HG03575 (cell line): ENCODE results near the gene TBXA2R.
"Not testable (repeated sequence)": the region's sequence is repeated elsewhere in the genome, so short reads cannot be mapped to it uniquely, and the experiment has no call there.

Experiments
- ATAC-seq: cut with Tn5 transposase; IDR thresholded peaks from one replicate; pipeline ENCODE4 v1.9.1; 2021; ENCODE audit not compliant: unreplicated experiment, insufficient number of reproducible peaks, low FRiP score; ENCODE audit errors: extremely low read depth

Gene TBXA2R

DNA sequence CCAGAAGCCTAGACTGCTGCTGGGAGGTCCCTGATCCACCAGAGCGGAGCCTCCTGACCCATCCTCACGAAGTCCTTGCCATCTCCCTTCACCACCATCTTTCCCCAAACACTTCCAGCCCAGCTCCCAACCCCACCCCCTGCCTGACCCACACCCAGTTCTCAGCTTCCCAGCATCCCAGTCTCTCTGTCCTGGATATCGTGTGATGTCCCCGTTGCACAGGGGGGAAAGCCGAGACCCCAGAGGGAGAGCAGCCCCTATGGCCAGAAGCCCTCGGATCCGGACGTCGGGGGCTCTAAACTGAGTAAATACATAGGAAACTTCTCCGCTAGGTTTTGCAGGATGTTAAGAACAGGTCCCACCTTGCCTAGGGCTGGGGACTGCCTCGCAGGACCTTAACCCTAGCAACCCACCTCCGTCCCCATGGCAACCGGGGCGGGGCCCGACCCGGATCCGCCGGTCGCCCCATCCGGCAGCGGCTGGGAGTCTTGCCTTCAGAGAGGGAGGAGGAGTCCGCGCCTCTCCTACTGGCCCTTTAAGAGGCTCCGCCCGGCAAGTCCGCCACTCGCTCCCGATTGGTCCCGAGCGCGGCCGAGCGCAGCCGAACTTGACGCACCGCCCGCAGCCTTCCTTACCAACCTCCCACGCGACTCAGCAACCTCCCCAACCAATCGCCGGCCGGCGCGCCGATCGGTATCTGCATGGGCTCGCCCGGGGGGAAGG is 34.4 kb downstream of the TBXA2R start:
- peak; percentile 77 for ATAC-seq

DNA sequence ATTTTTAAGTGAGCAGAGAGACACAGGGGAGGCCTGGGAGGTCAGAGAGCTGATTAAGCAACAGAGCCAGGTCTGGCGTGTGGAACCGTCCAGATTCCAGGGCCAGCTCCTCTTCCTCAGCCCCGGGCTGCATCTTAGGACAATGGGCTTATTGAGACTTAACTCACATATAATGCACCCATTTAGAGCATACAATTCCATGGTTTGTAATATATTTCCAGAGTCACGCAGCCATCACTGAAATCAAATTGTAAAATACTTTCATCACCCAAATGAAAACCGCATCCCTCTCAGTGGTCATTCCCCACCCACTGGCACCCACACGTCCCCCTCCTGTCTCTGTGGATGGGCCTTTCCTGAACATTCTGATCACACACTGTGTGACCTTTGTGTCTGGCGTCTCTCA is 36.1 kb downstream of the TBXA2R start:
- ATAC-seq, result no peak

DNA sequence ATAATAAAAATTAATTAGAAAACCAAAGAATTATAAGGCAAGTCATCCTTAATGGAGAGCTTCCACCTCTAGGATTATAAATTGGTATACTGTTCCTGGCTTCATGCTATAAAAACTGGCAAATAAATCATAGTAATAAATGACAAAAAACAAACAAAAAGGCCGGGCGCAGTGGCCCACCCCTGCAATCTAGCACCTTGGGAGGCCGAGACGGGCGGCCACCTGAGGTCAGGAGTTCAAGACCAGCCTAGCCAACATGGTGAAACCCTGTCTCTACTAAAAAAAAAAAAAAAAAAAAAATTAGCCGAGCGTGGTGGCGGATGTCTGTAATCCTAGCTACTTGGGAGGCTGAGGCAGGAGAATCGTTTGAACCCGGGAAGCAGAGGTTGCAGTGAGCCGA is 36.6 kb downstream of the TBXA2R start:
- not testable (repeated sequence) for ATAC-seq

DNA sequence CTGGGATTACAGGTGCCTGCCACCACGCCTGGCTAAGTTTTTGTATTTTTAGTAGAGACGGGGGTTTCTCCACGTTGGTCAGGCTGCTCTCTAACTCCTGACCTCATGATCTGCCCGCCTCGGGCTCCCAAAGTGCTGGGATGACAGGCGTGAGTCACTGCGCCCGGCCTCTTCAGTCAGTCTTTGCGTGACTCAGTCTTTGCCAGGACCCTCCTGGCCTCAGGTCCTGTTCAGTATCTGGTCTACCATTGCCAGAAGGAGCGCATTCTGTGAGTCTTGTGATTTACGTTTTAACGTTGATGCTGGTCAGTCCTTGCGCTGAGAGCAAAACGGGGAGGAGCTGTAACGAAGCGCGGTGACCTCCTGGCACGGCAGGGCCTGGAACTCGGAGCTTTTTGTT is 41.5 kb downstream of the TBXA2R start:
- ATAC-seq, result no peak

DNA sequence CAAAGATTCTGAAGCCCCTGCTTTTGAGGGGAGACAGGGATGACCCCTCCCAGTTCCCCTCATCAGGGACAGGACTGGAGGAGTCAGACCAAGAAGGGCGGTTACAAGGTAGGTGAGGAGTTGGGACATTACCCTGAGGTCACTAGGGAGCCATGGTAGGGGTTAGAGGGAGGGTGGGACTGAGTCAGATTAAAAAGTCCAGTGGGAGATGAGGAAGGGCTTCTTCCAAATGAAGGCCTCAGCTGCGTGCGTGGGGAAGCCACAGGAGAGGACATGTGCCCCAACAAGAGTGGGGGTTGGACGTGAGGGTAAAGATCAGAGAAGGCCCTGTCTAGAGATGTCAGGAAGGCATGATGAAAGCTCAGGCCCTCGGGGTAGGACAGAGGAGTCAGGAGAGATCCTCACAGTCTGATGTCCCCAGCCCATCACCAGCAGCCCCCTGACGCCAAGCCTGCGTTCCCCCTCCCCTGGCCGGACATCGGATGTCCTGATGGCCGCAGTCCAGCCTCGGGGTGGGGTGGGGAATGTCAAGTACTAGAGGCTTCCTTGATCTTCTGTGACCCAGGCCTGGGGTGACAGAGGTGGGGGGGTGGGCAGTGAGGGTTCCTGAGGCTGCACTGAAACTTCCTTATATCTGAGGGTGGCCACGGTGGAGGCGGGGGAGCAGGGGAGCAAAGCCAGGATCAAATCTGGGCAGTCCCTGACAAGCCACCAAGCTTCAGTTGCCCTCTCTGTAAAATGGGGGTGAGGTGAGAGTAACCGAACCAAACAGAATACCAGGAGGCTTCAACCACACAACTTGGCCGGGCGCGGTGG is 42.8 kb downstream of the TBXA2R start:
- no peak for ATAC-seq

DNA sequence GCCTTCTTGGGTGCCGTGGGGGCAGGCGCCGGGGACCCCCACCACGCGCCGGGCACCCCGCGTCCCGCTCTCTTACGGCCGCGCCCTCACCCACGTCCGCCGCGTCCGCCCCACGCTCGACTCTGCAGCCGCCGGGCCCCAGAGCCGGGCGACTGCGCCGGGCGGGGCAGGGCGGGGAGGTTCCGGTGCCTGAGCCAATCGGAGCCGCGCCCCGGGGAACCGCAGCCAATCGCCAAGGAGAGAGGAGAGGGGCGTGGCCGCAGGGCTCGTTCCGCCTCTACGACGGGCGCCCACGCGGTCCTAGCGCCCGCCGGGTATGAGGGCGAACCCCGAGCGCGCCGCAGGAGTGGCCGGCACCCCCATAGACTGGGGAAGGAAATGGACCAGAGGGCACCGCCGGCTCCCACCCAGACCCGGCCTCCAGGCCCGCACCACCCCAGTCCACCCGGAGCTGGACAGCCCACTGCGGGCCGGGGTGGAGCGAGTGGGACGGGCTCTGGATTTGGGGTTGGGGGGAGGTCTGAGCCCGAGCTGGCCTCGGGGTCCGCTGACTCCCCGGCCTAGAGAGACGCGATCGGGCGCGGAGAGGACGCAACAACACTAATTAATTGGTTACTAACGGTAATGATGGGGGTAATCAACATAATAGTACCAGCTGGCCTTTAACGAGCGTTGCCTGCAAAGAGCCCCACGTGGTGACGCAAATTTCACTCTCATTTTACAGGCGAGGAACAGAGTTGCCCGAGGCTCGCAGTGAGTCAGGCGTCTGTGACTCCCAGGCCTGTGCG is 49.0 kb downstream of the TBXA2R start, which contains the start of gene MFSD12:
Gene MFSD12, minus strand, starts transcription at position 126 of the 788 bp plus-strand sequence. CDS start 183 bp downstream, outside the sequence.
- peak; percentile 38 for ATAC-seq

DNA sequence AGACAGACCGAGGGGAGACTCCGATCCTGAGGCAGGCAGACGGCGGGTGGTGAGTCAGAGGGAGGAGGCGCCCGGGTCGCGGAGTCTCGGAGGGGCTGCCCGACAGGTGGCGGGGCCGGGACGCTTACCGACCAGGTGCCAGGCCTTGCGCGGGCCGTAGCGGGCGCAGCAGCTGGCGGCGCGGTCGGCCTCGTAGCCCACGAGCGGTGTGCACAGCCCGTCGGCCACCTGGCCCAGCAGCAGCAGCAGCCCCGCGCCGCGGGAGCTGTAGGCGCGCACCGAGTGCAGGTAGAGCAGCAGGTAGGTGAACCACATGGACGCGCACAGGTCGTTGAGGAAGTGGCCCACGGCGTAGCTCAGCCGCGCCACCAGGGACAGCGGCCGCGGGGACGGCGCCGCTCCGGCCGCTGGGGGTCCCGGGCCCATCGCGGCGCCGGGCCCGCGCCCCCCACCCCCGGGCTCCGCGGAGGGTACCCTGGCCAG is 49.7 kb downstream of the TBXA2R start:
- no peak for ATAC-seq

DNA sequence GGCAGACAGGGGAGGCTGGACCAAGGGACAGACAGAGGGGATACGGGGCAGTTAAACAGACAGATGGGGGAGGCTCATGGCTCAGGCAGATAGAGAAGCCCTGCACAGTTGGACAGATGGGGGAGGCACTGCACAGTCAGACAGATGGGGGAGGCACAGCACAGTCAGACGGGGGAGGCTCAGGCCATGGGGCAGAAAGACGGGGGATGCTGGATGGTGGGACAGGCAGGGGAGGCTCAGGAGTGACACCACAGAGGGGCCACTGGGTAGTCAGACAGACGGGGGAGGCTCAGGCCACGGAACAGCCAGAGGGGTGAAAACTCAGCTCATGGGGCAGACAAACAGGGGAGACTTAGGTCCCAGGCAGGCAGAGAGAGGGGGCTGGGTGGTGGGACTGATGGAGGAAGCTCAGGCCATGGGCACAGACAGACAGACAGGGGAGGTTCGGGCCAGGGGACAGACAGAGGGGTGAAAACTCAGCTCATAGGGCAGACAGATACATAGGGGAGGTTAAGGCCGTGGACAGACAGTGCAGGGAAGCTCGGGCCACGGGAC is 50.2 kb downstream of the TBXA2R start:
- no peak for ATAC-seq

DNA sequence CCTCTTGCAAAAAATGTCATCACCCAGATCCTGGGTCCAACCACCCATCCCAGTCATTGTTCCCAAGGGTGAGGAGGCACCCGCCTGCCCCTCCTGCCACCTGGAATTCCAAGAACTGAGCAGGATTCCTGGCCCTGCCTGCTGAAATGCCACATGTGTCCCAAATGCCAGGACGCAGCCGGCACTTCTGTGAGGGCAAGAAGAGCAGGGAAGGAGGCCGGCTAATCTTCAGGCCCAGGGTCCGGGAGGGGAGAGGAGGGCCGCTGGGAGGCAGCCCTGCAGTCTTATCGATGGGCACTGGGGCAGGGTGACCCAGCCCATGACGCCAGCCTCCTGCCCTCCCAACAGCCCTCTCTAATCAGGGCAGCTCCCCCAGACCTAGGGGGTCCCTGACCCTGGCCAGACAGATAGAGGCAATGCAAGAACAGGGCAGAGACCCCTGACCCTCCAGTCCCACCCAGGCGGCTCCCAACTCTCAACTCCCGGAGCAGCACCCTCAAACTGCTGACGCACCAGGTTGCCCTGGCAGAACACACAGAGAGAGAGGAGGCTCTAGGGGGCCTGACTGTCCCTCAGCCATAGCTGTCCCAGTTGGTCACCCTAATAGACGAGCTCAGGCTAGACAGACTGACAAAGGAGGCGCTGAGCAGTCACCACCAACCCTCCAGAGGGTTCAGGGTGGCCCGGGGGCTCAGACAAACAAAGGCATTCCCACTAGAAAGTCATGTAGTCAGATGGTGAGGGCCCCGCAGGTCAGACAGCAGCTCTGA is 50.8 kb downstream of the TBXA2R start:
- ATAC-seq, result no peak

DNA sequence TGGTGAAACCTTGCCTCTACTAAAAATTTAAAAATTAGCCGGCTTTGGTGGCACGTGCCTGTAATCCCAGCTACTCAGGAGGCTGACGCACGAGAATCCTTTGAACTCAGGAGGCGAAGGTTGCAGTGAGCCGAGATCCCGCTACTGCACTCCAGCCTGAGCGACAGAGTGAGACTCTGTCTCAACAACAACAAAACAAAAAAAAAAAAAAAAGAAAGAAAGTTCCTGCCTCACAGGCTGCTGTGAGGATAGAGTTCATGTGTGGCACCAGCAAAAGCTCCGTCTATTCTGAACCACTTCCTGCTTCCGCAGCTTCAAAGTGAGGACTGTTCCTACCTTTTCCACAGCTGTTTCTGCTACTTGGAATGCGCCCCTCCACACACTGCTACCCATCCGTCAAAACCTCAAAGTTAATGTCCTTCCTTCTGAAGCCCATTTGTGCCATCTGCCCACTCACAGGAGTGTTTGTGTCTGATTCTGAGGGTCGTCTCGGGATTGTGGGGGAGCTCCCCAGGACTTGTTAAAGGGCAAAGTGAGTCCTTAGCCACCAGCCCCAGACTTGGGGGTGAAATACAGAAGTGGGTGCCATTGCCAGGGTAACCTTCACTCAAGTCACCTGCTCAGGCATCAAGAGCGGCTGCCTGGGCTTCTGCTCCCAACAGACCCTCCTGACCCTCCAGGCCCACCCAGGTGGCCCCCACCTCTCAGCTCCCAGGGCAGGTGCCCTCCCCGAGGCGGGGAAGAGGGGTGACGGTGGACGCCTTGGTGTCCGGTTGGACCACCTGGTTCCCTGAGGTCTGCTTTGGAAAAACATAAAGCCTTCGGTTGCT is 52.2 kb downstream of the TBXA2R start:
- ATAC-seq, result no peak

DNA sequence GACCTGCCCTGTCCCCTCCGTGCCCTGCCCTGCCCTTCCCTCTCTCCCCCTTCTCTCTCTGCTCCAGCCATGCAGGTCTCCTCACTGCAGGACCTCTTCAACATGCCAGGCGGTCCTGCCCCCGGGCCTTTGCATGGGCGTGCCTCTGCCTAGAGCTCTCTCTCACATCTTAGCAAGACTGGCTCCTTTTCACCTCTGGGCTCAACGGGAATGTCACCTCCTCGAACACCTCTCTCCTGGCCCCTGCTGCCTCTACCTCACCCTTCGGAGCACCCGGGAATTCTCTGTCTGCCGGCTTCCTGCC is 54.9 kb downstream of the TBXA2R start:
- no peak for ATAC-seq

DNA sequence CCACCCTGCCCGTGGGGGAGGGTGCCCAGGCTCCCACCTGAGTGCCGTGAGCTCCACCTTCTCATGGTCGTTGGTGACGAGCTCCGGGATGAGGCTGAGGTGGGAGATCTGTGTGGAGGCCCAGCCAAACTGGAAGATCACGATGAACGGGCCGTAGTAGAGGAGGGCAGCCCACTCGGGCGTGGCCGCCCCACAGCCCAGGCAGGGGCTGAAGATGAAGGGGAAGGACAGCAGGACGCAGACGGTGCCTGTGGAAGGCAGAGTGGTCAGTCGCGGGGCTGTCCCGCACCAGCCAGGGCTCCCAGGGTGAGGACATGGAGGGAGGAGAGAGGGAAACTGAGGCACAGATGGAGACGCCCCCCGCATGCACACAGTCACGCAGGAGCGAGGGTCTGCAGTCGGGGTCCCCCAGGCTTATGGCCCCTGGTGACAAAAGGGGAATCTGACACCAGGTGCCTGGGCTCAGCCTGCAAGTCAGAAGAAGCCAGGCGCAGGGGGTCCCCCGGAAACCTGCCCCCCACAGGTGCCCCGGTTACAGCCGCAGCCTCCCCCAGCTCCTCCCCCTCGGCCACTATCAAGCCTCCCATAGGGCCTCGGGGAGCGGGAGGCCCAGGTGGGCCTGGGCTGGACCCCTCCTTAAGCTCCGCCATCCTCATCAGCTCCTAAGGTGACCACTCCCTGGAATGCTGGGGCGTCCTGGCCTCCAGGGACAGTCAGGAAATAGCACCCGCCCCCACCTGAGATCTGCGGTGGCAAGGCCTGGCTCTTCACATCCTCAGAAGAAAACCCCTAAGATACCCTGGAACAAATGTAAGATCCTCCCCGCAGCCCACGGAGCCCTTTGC is 55.5 kb downstream of the TBXA2R start:
- no peak for ATAC-seq

DNA sequence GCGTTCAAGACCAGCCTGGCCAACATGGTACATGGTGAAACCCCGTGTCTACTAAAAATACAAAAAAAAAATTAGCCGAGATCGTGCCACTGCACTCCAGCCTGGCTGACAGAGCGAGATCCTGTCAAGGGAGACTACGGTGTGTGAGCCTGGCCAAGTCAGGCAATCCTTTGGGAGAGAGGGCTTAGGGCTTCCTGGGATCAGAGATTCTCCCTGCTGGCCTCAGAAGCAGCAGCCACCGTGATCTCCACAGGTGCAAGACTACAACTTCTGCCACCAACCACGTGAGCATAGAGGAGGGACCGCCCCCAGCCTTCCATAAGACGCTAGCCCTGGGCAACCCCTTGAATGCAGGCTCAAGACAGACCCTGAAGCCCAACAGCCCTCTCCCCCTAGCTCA is 56.9 kb downstream of the TBXA2R start:
- no peak for ATAC-seq

DNA sequence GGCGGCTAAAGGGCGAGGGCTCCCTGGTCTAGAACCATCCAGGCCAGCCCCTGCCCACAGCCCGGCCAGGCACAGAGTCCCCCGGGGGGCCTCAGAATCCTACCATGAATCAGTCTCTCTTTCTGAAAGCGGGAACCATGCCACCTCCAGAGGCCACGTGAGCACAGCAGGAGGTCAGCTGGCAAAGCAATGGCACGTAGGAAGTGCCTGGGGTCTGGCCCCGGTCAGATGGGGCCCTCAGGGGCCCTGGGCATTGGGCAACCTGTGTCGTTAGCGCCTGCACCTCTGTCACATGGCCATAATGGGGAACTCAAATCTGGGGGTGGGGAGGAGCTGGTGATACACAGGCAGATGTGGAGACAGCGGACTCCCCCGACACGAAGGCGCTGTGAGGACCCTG is 58.1 kb downstream of the TBXA2R start:
- ATAC-seq, result no peak

DNA sequence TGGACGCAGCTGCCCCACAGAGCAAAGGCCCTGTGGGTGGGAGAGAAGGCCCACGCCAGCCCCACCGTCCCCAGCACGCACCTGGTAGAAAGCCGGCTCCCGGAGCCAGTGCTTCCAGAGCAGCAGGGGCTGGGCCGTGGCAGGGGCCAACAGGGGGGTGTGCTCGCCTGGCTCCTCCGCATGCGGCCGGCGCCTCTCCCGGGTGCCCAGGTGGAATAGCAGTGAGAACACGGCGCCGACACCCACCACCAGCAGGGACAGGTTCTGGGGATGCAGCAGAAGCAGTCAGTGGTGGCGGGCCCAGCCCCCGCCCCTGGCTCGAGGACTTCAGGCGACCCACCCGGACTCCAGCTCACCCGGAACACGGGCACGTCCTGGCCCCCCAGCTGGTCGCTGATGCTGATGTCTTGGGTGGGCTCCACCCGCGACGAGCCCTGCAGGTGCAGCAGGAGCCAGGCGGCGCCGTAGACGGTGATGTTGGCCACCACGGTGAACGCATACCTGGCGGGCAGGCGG is 58.9 kb downstream of the TBXA2R start:
- no peak for ATAC-seq

DNA sequence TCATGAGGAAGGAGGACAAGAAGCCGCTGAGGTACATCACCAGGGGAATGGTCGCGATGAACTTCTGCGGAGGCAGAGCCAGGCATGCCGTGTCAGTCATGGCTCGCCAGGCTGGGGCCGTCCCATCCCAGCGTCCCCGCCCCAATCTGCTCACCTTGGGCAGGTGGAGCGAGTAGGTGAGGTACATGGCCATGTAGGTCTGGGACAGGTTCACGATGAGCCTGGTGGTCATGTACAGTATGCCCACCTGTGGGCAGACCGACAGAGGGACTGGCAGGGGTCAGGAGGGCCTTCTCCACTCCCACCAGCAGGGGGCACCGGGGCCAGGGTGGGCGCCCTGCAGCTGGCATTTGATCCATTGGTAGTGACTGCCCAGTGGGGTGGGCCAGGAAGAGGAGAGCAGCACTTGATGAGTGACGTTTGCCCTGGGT is 59.4 kb downstream of the TBXA2R start:
- ATAC-seq, result no peak

DNA sequence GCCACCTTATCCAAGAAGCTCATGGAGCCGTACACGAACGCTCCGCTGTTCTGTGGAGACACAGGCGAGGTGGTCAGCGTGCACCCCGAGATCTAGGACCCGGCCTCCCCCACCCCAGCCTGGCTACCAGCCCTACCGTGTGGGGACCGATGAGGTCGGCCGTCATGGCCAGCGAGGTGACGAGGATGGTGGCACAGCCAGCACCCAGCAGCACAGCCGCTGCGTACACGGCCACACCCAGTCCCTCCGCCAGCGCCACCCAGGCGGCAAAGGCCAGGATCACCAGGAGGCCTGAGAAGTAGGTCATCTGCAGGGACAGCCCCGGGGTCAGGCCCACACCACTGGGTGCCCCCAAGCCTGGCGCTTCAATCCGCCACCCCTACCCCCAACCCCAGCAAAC is 60.6 kb downstream of the TBXA2R start:
- ATAC-seq, result no peak
